Hematopoietic multipotent progenitor cell treated with erythropoietin and hydrocortisone succinate and interleukin-3 and kit ligand, for 6 days (in vitro differentiated cells): ENCODE measurements around the gene CBFA2T3.
"Not testable (repeated sequence)": the region's sequence is repeated elsewhere in the genome, so short reads cannot be mapped to it uniquely, and the experiment has no call there.

Source experiments
- DNase-seq: peaks from one replicate; pipeline ENCODE4 v3.0.0-alpha.2; 2015

CBFA2T3 gene

DNA sequence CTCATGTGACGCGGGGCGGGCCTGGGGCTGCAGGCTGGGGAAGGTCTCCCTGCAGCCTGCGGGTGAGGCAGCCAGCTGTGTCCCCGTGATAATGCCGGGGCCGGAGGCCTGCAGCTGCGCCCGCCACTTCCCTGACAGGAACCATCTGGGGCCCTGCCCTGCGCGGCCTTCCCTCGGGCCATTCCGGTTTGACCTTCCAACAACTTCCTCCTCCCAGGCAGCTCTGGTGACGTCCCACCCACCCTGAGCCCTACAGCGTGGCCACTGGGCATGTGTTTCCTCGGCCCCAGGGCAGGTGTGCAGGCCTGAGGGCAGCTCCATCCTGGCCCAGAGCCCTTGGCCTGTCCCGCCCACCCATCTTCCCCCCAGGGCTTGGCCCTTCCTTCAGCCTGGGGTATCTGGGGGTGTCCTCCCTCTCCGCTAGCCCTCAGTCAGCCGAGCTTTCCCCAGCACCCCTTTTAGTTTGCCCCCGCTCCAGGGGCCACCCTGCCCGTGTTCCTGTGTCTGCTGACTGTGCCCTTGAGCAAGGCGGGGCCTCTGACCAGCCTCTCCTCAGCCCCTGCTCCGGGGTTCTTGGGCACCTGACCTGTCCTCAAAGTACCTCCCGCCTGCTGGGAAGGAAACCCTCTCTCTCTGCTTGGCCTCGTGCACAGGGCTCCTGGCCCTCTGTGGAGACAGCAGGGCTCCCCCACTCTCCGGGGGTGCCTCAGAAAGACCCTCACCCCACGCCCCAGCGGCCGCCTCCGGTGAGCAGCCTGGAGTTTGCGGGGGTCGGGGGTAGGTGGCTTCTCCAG is at the start of gene CBFA2T3:
TSS of gene CBFA2T3 (minus strand) at position 190 of the 794 bp plus-strand sequence. CDS start 400 bp downstream, outside the sequence.
- peak; percentile 93 for DNase-seq

GRCh38 chr16:89026121-89026612 is 49.2 kb upstream of the CBFA2T3 start:
- DNase-seq = peak; percentile 36

DNA sequence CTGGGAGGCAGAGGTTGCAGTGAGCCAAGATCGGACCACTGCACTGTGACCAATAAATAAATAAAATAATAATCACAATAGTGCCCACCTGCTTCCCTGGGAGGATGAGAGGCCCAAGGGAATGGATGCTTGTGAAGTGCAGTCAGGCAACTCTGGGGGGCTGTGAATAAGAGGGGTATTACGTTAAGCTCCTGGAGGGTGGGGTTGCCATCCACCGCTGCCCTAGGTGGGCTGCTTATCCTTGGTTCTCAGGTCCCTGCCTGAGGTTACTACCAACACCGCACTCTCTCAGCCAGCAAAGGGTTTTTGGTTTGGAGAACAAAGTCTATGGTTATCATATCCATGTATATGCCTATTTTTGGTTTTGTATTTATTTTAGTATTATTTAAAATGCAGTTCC is 48.6 kb upstream of the CBFA2T3 start:
- DNase-seq = no peak

DNA sequence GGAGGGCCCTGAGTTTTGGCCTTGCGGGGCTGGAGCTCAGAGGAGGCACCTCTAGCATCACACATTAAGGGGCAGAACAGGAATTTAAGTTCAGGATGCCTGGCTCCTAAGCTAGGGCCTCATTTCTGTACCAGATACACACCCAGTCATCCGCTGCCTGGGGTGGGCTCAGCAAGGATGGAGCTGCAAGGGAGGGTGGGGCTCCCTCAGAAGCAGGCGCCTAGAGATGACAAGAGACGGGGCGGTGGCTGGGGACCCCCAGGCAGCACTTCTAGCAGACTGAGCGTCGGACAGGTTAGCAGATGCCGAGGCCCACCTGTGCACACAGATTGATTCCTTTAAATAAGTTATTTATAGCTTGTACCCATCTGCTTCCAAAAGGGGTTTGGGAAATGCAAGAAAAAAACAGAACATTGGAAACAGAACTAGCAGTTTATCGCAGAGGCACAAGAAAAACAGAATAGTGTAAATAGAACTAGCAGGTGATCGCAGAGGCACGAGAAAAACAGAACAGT is 47.6 kb upstream of the CBFA2T3 start:
- no peak for DNase-seq

DNA sequence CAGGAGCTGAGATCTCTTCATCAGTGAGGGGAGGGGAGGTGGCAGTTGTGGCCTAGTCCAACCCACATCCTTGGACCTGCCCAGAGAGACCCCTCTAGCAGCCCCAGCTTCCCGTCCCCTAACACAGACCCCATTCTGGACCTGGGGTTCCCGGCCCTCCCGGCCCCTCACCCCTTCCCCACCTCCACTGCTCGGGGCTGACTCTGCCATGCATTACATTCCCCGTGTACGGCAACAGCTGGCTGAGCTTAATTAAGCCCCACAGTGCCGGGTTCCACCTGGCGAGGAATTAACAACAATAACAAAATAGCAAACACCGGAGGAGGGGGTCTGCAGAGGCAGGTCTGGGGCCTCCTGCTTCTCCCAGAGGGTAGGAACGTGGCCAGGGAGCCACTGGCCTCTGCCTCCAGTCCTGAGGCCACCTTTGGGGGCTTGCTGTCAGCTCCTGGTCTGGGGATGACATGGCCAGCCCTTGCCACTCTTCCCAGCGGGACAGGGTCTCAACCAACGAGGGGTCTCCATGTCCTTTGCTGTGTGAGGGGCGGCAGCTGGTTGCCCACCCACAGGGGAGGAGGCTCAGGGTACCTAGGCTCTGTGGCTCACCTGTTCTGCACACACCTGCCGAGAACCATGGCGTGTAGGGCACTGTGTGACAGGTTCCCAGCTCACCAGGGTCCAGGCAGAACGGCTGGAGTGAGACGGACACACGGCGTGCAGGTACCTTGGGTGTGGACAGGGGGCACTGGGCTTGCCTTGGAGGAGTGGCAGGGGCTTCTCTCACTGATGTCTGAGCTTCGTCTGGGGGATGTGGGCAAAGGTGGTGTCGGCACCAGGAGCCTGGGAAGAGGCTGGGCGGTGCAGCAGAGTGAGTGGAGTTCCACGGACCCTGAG is 46.9 kb upstream of the CBFA2T3 start:
- no peak for DNase-seq

DNA sequence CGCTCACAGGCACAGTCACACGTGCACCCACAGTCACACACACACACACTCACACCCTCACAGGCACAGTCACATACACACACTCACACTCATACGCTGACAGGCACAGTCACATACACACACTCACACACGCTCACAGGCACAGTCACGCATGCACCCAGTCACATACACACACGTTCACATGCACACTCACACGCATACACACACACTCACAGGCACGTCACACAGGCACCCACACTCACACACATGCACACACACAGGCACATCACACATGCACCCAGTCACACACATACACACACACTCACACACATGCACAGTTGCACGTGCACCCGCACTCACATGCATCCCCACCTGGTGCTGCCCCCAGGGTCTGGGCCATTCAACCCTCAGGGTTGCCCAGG is 46.1 kb upstream of the CBFA2T3 start:
- no peak for DNase-seq

- no peak for DNase-seq
Measured at GRCh38 chr16:89022051-89022836, 45.2 kb upstream of the CBFA2T3 start.

DNA sequence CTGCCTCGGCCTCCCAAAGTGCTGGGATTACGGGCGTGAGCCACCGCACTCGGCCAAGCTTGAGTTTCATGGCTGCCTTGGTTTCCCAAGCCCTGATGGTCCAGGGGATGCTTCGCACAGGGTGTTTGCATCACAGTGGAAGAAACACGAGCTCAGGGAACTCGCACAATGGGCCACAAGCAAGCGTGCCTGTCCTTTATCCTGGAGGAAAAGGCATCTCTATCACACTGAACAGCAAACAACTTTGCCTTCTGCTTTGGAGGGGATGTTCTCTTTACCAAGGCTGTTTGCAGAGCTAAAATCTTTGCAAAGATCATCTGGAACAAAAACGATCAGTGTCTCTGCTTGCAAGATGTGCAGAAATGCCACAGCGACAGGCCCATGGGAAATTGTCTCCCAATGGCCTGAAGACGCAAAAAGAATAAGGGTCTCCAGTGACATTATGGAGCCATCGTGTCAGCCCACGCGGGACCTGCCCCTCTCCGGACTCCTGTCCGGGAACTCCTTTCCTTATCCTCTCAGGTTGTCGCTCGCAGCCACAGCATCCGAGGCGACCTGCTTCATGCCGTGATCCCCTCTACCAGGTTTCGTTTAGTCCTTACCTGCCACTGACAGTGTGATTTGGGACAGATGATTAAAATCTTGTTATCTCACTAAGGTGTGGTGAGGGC is 44.1 kb upstream of the CBFA2T3 start:
- DNase-seq = no peak

- DNase-seq = peak; percentile 81
Measured at GRCh38 chr16:89020068-89020924, 43.3 kb upstream of the CBFA2T3 start.

DNA sequence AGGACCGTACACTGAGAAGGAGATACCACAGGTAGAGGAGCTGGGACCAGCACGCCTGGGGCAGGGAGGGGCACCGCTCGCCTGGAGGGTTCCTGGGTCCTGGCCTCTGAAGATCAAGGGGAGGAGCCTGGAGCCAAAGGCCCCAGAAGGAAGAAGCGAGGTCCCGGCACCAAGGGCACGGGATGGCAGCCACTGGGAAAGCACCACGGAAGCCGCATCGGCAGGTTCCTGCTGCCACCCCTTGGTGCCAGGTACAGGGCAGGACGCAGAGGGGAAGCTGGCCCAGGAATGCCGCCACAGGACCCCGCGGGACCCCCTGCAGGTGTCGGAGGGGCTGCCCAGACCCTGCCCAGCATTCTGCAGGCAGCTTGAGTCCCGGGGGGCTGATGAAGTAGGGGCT is 42.5 kb upstream of the CBFA2T3 start:
- no peak for DNase-seq

DNA sequence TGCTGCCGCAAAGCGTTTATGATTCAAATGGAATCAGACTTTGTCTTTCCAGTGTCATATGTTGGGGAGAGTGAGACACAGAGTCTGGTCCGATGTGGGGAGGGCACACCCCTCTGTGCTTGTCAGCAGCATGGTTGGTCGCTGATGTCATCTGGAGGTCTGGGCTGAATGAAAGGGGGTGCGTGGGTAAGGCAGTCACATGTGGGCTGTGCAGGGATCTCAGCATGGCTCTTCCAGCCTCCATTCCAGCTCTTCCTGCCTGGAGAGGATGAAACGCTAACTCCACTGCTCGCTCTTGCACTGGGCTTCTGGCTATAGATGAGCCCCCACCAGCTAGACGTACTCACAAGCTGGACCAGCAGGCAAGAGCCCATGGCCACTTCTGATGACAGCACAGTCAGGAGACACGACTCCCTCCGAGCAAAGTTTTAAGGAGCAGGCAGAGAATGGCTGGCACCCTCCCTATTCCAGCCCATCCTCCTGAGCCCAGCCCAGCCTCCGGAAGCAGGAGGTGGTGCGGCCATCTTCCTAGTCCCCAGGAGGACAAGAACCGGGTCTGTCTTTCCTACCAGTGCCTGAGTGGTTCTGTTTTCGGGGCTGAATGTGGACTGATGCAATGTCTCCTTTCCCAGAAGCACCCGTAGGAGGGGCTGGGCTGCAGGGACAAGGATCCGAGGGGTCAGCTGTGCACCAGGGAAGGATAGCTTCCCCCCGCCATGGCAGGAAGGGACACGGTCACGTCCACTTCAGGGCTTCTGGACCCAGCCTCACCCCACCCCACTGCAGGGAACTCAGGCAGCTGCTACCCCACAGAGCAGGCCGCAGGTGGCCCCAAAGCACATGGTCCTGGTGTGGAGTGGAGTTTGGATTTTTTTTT is 41.5 kb upstream of the CBFA2T3 start:
- no peak for DNase-seq

- DNase-seq = no peak
Measured at GRCh38 chr16:89017543-89018281, 40.7 kb upstream of the CBFA2T3 start.

GRCh38 chr16:89016561-89016960 is 39.6 kb upstream of the CBFA2T3 start:
- not testable (repeated sequence) for DNase-seq

- DNase-seq = no peak
Measured at GRCh38 chr16:89015271-89015859, 38.4 kb upstream of the CBFA2T3 start.

- DNase-seq = no peak
Measured at GRCh38 chr16:89014403-89015230, 37.6 kb upstream of the CBFA2T3 start.

- no peak for DNase-seq
Measured at GRCh38 chr16:89013692-89014402, 36.8 kb upstream of the CBFA2T3 start.

GRCh38 chr16:89013111-89013510 is 36.1 kb upstream of the CBFA2T3 start:
- no peak for DNase-seq
